Measurements from ENCODE around the gene INPP4B. TPM values are rescaled to one million over a fixed set of nuclear protein-coding genes. Genes with fewer than 3 reads are reported as not detected.
A peak's percentile ranks its signal among the peaks of the same experiment; 100 is the strongest.

Gene INPP4B
- total RNA-seq, 1 donor: 46.9 TPM

DNA sequence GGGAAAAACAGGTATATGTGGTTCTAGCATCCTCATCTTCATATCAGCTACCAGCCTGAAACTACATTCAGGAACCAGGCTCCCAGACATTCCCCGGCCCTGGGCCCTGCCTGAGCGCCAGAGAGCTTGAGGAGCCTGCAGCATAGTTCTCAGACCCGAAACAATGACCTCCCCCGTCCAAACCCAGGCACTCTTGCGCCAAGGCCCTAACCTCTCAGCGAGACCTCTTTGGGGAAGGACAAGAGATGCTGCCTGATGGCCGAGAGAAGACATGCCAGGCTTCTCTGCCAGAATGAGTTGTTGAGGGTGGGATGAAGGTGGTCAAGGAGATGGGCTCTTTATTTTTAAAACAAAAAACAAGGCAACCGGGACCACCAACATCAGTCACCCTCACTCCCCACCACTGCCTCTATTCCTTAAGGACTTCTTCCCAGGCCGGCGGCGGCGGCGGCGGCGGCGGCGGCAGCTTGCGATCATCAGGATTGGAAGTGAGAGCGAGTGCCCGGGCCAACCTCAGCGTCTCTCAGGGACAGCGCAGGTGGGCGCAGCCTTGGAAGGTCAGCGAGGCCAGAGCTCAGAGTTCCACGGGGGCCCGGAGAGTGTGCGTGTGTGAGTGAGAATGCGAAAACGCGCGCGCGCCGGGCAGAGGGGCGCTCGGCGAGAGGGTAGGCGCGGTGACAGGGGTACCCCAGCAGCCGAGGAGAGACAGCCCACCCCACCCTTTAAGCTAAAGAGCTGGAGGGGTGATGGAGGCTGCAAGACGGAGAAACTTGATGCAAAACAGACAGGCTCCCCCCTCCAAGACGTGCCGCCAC lies 601 bp downstream of the INPP4B start:
- no peaks in the 10 kb centered on the region for H3K9me3 ChIP-seq (ENCODE audit: low read depth, low read length)

DNA sequence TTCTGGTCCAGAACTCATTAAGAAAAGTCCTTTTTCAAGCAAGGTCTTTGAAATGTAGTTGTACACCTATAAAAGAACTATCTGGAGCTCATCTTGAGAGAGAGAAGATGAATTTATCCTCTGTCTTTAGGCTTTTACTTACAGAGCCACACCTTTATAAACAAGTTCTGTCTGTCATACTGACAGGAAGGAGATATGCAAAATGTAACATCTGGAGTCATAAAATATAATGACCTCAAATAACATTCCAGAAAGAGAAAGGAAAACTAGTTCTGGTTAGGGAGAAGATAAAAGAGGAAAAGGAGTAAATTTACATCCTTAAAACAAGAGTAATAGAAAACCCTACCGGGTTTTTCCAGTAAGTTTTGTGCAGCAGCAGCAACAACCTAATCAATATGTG lies 1.3 kb downstream of the INPP4B start:
- Histone ChIP-seq H3K4me1 (ENCODE audit: insufficient read depth, low read length) (peaks cover 26% of the 10 kb centered on the region), H3K4me3 (ENCODE audit: low read length) (no peak overlapping the region), H3K9me3 (ENCODE audit: low read depth, low read length) (no peaks in the 10 kb centered on the region), H3K27me3 (ENCODE audit: insufficient read depth, low read length) (peaks cover 47% of the 10 kb centered on the region)

More for the DNA sequence above, 601 bp downstream of the INPP4B start:
- Histone ChIP-seq H3K4me3 (ENCODE audit: low read length) (peak overlapping the region; percentile 41), H3K4me1 (ENCODE audit: insufficient read depth, low read length) (peaks cover 26% of the 10 kb centered on the region), H3K27me3 (ENCODE audit: insufficient read depth, low read length) (peaks cover 47% of the 10 kb centered on the region)

DNA sequence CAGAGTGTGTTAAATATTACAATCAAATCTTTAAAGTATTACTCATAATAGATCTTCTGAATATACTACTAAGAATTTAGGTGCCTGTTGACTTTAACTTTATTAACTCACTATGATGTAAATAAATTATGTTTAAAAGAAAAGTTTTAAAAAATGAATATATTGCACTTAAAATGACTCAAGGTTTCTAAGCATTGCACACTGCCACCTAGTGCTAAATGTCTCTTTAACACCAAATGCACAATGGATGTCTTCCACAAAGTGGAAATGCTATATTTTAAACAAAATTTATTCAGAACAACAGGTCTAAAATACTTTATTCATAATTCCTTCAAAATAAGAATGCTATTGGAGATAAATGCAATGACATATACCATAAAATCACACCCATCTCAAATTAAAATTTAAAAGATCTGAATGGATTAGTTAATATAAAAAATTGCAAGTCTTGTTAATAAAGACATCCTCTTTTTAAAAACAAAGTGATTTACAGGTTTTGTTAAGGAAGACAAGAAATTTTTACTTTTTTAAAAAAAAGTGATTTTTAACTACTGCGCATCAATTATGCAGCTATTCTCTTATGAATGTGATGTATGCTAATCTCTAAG lies 5.5 kb downstream of the INPP4B start:
- H3K27me3 ChIP-seq (ENCODE audit: insufficient read depth, low read length): peaks cover 18% of the 10 kb centered on the region
- peaks cover 7% of the 10 kb centered on the region for H3K4me1 ChIP-seq (ENCODE audit: insufficient read depth, low read length)
- no peak overlapping the region for H3K4me3 ChIP-seq (ENCODE audit: low read length)
- no peaks in the 10 kb centered on the region for H3K9me3 ChIP-seq (ENCODE audit: low read depth, low read length)

- Histone ChIP-seq H3K27me3 (ENCODE audit: insufficient read depth, low read length) (no peaks in the 10 kb centered on the region), H3K4me1 (ENCODE audit: insufficient read depth, low read length) (no peaks in the 10 kb centered on the region), H3K9me3 (ENCODE audit: low read depth, low read length) (no peaks in the 10 kb centered on the region), H3K4me3 (ENCODE audit: low read length) (no peak overlapping the region)
These were observed 7.3 kb downstream of the INPP4B start for GRCh38 chr4:142838778-142839177.

- H3K4me1 ChIP-seq (ENCODE audit: insufficient read depth, low read length): no peaks in the 10 kb centered on the region
- H3K4me3 ChIP-seq (ENCODE audit: low read length): no peak overlapping the region
- H3K9me3 ChIP-seq (ENCODE audit: low read depth, low read length): no peaks in the 10 kb centered on the region
- no peaks in the 10 kb centered on the region for H3K27me3 ChIP-seq (ENCODE audit: insufficient read depth, low read length)
These were observed 14.1 kb downstream of the INPP4B start for GRCh38 chr4:142832022-142832421.

GRCh38 chr4:142826503-142827241 lies 19.4 kb downstream of the INPP4B start:
- Histone ChIP-seq H3K9me3 (ENCODE audit: low read depth, low read length) (no peaks in the 10 kb centered on the region), H3K4me3 (ENCODE audit: low read length) (no peak overlapping the region), H3K4me1 (ENCODE audit: insufficient read depth, low read length) (no peaks in the 10 kb centered on the region), H3K27me3 (ENCODE audit: insufficient read depth, low read length) (no peaks in the 10 kb centered on the region)

DNA sequence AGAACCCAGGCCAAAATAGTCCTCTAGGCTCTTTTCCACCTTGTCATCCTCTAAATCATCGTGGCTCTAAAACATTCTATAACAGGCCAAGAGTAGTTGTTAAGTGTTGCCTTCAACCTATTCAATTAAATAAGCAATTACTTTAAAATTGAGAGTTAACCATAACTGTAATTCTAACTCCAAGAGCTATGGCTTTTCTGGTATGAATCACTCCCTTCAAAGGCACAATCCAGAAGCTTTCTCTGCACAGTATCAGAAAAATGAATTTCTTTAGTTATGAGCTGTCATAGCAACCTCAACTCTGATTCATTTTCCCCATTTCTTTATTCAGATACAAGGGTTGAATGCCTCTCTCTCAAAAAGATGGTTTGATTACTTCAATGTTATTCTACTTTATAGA lies 21.7 kb downstream of the INPP4B start:
- Histone ChIP-seq H3K27me3 (ENCODE audit: insufficient read depth, low read length) (no peaks in the 10 kb centered on the region), H3K4me1 (ENCODE audit: insufficient read depth, low read length) (no peaks in the 10 kb centered on the region), H3K4me3 (ENCODE audit: low read length) (no peak overlapping the region), H3K9me3 (ENCODE audit: low read depth, low read length) (no peaks in the 10 kb centered on the region)

GRCh38 chr4:142823796-142824195 lies 22.3 kb downstream of the INPP4B start:
- no peak overlapping the region for H3K4me3 ChIP-seq (ENCODE audit: low read length)
- no peaks in the 10 kb centered on the region for H3K4me1 ChIP-seq (ENCODE audit: insufficient read depth, low read length)
- H3K9me3 ChIP-seq (ENCODE audit: low read depth, low read length): no peaks in the 10 kb centered on the region
- no peaks in the 10 kb centered on the region for H3K27me3 ChIP-seq (ENCODE audit: insufficient read depth, low read length)

DNA sequence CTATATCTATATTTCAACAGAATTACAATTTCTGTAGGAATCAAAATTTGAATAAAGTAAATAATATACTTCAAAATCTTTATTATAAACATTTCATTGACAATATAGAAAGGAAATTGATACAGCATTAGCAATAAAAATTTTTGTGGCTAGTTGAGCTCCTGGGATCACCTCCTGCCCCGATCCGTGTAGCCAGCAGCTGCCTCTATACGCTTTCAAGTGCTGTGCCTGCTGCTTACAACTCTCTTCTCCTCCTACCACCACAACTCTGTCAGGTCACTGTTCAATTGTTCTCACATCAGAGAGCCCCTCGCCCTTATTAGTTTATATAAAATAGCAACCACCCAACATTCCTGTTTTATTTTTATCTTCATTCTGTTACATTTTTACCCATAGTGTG lies 27.6 kb downstream of the INPP4B start:
- Histone ChIP-seq H3K9me3 (ENCODE audit: low read depth, low read length) (no peaks in the 10 kb centered on the region), H3K4me3 (ENCODE audit: low read length) (no peak overlapping the region), H3K27me3 (ENCODE audit: insufficient read depth, low read length) (no peaks in the 10 kb centered on the region), H3K4me1 (ENCODE audit: insufficient read depth, low read length) (peaks cover 3% of the 10 kb centered on the region)

GRCh38 chr4:142818031-142818430 lies 28.1 kb downstream of the INPP4B start:
- Histone ChIP-seq H3K4me3 (ENCODE audit: low read length) (no peak overlapping the region), H3K9me3 (ENCODE audit: low read depth, low read length) (no peaks in the 10 kb centered on the region), H3K4me1 (ENCODE audit: insufficient read depth, low read length) (peaks cover 3% of the 10 kb centered on the region), H3K27me3 (ENCODE audit: insufficient read depth, low read length) (no peaks in the 10 kb centered on the region)

DNA sequence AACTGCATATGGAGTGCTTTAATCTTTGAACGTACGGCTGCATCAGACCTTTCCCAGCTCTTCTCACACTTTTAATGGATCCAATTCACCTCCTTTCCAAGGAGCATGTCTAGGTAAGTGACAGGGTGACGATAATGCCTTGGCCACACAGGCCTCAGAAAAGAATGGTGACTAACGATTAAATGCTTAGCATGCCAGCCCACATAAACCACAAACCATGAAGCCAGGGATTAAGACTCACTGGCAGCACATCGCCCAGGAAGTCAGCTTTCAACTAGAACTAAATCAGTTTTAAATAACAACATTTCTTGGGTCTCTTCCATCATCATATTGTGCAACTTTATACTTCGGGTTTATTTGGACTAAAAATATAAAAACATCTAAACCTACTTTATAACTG lies 28.7 kb downstream of the INPP4B start:
- H3K4me3 ChIP-seq (ENCODE audit: low read length): no peak overlapping the region
- H3K27me3 ChIP-seq (ENCODE audit: insufficient read depth, low read length): no peaks in the 10 kb centered on the region
- peaks cover 3% of the 10 kb centered on the region for H3K4me1 ChIP-seq (ENCODE audit: insufficient read depth, low read length)
- no peaks in the 10 kb centered on the region for H3K9me3 ChIP-seq (ENCODE audit: low read depth, low read length)

DNA sequence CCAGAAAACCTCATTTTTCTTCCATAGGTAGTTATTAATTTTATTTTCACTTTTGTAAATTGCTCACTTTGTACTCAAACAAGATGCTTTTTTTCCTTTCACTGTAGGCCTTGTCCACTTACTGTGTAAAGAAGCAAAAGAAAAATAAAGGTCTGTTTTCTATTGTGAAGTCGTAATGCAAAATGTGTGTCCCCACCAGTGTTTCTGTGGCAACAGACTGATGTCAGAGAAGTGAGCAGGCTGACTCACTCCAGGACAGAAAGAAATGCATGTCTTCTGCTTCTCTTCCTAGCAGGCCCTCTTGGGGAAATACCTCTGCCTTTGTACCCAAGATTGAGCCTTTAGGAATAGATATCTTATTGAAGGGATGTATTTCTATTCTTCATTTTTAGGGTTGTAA lies 30.3 kb downstream of the INPP4B start:
- Histone ChIP-seq H3K9me3 (ENCODE audit: low read depth, low read length) (no peaks in the 10 kb centered on the region), H3K27me3 (ENCODE audit: insufficient read depth, low read length) (no peaks in the 10 kb centered on the region), H3K4me3 (ENCODE audit: low read length) (no peak overlapping the region), H3K4me1 (ENCODE audit: insufficient read depth, low read length) (peaks cover 3% of the 10 kb centered on the region)

GRCh38 chr4:142813388-142813787 lies 32.7 kb downstream of the INPP4B start:
- Histone ChIP-seq H3K9me3 (ENCODE audit: low read depth, low read length) (no peaks in the 10 kb centered on the region), H3K4me1 (ENCODE audit: insufficient read depth, low read length) (peaks cover 3% of the 10 kb centered on the region), H3K4me3 (ENCODE audit: low read length) (no peak overlapping the region), H3K27me3 (ENCODE audit: insufficient read depth, low read length) (no peaks in the 10 kb centered on the region)

DNA sequence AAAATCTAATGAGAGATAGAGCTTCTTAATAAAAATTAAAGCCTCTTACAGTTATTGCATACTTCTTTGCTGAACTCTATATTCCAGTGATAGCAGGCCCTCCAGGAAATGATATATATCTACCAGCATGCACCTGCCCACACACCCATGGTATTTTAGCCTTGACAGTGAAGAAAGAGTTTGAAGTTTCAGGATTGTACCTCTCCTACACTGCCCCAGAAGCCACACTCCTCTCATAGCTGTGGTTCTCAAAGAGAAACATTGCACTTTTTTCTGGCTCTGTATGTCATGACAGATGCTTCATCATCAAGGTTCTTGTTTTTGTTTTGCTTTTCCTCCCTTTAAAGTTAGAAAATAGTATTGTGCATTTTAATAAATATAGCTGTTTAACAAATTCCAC lies 34.0 kb downstream of the INPP4B start:
- H3K27me3 ChIP-seq (ENCODE audit: insufficient read depth, low read length): no peaks in the 10 kb centered on the region
- no peaks in the 10 kb centered on the region for H3K9me3 ChIP-seq (ENCODE audit: low read depth, low read length)
- H3K4me3 ChIP-seq (ENCODE audit: low read length): no peak overlapping the region
- no peaks in the 10 kb centered on the region for H3K4me1 ChIP-seq (ENCODE audit: insufficient read depth, low read length)

- no peaks in the 10 kb centered on the region for H3K4me1 ChIP-seq (ENCODE audit: insufficient read depth, low read length)
- H3K9me3 ChIP-seq (ENCODE audit: low read depth, low read length): no peaks in the 10 kb centered on the region
- no peak overlapping the region for H3K4me3 ChIP-seq (ENCODE audit: low read length)
- H3K27me3 ChIP-seq (ENCODE audit: insufficient read depth, low read length): no peaks in the 10 kb centered on the region
These were observed 35.1 kb downstream of the INPP4B start for GRCh38 chr4:142811034-142811433.

Data from mononuclear cell (primary cell).